Esophagus squamous epithelium (tissue), 4 donors: ENCODE data around the gene DIO3.

ENCODE experiments used
- POLR2A ChIP-seq, 4 donors: fragments of 450-650 bp; IDR thresholded peaks; one replicate each; pipeline ENCODE4 v1.6.1; 2017; ENCODE audit warnings: antibody characterized with exemption in 4 of 4, mild to moderate bottlenecking in 4 of 4, moderate library complexity in 3 of 4
- TF ChIP-seq, protein P1 (sequence below), 6 experiments: fragments of 450-650 bp in 4 of 6; fragments of 200-600 bp in 2 of 6; sonication (generic) in 2 of 6; IDR thresholded peaks; one replicate each; pipeline ENCODE4 v1.5.1; 2016 to 2019; ENCODE audit warnings: antibody characterized with exemption in 6 of 6, mild to moderate bottlenecking in 4 of 6, moderate library complexity in 4 of 6

DNA sequence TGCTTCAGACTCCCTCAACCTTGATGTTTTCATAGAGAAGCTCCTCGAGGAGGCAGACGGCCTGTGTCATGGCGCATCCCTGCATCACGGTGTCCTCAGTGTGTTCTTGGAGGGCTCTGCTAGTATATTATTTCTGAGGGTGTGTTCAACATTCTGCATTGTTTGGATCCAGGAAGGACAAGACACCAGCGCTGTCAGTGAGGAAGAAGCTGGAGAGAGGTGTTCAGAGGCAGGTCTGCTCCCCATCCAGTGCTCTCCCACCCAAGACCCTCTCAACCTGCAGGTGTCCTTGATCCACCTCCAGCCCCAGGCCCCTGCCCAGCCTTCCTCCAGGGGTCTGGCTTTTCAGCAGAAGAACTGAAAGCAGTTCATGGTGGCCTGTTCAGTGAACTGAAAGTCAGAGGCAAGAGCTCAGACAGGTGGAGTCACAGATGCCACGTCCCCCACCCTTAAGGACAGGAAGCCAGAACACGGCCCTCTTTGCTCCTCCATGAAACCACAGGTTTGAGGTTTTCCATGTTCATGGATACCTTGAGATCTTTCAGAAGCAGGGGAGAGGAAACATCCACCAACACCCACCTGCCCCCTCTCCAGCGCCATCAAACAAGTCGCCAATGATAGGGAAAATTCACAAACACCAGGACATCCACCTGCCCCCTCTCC is 37.4 kb downstream of the DIO3 start:
- TF ChIP-seq, protein P1, sequence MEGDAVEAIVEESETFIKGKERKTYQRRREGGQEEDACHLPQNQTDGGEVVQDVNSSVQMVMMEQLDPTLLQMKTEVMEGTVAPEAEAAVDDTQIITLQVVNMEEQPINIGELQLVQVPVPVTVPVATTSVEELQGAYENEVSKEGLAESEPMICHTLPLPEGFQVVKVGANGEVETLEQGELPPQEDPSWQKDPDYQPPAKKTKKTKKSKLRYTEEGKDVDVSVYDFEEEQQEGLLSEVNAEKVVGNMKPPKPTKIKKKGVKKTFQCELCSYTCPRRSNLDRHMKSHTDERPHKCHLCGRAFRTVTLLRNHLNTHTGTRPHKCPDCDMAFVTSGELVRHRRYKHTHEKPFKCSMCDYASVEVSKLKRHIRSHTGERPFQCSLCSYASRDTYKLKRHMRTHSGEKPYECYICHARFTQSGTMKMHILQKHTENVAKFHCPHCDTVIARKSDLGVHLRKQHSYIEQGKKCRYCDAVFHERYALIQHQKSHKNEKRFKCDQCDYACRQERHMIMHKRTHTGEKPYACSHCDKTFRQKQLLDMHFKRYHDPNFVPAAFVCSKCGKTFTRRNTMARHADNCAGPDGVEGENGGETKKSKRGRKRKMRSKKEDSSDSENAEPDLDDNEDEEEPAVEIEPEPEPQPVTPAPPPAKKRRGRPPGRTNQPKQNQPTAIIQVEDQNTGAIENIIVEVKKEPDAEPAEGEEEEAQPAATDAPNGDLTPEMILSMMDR (IDR thresholded peaks at IDR 0.05): no peak
- no peak for TF ChIP-seq POLR2A (IDR thresholded peaks at IDR 0.05)
